Adrenal gland (tissue), 12 donors: Measurements from ENCODE around the gene NAT10. TPM values are rescaled to one million over a fixed set of nuclear protein-coding genes. Genes with fewer than 3 reads are reported as not detected.
"Not testable (repeated sequence)": the region's sequence is repeated elsewhere in the genome, so short reads cannot be mapped to it uniquely, and the experiment has no call there.

Source experiments
- DNase-seq, 7 donors: peaks; one replicate each; pipeline ENCODE4 v3.0.0-alpha.2; 2019 to 2020
- H3K27ac ChIP-seq, 5 donors: fragments of 200-600 bp; sonication (generic) in 4 of 5; 1 replicate in 3 of 5; 2 replicates in 2 of 5; pipeline versions ENCODE4 v1.5.1 to v1.8.0; 2016 to 2020; ENCODE audit warnings: mild to moderate bottlenecking in 1 of 5
- H3K27me3 ChIP-seq: fragments of 200-600 bp; 2 replicates; pipeline ENCODE4 v1.8.0; 2021
- H3K36me3 ChIP-seq, 2 donors: fragments of 200-600 bp; replicated peaks in 1 of 2; 1 replicate in 1 of 2; 2 replicates in 1 of 2; pipeline versions ENCODE4 v1.5.1 to v1.8.0; 2018 to 2022
- H3K4me1 ChIP-seq, 2 donors: fragments of 200-600 bp; replicated peaks in 1 of 2; 1 replicate in 1 of 2; 2 replicates in 1 of 2; pipeline versions ENCODE4 v1.5.1 to v1.8.0; 2018 to 2021
- H3K4me3 ChIP-seq, 4 donors: fragments of 200-600 bp; sonication (generic) in 3 of 4; one replicate each; pipeline ENCODE4 v1.5.1; 2016 to 2018
- H3K9me3 ChIP-seq, 3 donors: fragments of 200-600 bp; sonication (generic) in 1 of 3; replicated peaks in 1 of 3; 1 replicate in 2 of 3; 2 replicates in 1 of 3; pipeline versions ENCODE4 v1.5.1 to v1.8.0; 2016 to 2021
- CTCF ChIP-seq, 6 experiments: fragments of 450-650 bp in 4 of 6; fragments of 200-600 bp in 2 of 6; sonication (generic) in 1 of 6; IDR thresholded peaks; 1 replicate in 5 of 6; 2 replicates in 1 of 6; pipeline versions ENCODE4 v1.5.1 to v1.8.0; 2016 to 2021; ENCODE audit warnings: antibody characterized with exemption in 6 of 6, mild to moderate bottlenecking in 2 of 6, moderate library complexity in 1 of 6
- POLR2A ChIP-seq, 2 donors: fragments of 450-650 bp; IDR thresholded peaks; one replicate each; pipeline ENCODE4 v1.6.1; 2017; ENCODE audit warnings: antibody characterized with exemption in 2 of 2, mild to moderate bottlenecking in 2 of 2, moderate library complexity in 1 of 2
- WGBS, 4 donors: extraction: QIAGEN DNeasy Blood & Tissue Kit in 2 of 4; methylation state at CpG; one replicate each; pipeline versions ENCODE4 v1.1.5 to v1.1.7; 2013 to 2017; 5-methylcytosine and 5-hydroxymethylcytosine counted together
- intact Hi-C, 2 donors: fragments of 100-400 bp; cut with DNase I; formaldehyde crosslinking; loops; one replicate each; pipeline versions ENCODE4 v1.14.1 to v1.15.0; 2022 to 2023
- polyA plus RNA-seq, 3 donors: library from polyadenylated mRNA; stranded (reverse); fragments of 200-250 nt in 2 of 3; fragments of 350-450 nt in 1 of 3; fragmentation: Illumina TruSeq in 1 of 3; extraction: RNeasy Lipid Tissue Mini Kit (QIAGEN cat#74804) in 1 of 3; gene quantifications; one replicate each; pipeline ENCODE4 v1.2.3, GENCODE V29; 2013 to 2014
- total RNA-seq, 9 donors: library from RNA; depleted of rRNA in 4 of 9; stranded (reverse); fragments of >200 nt in 4 of 9; fragments of 120-200 nt in 1 of 9; fragmentation: NEBNext Ultra II Directional in 1 of 9; extraction: Animal tissue kit (Norgen Biotek cat#: 25700) in 1 of 9; gene quantifications; one replicate each; pipeline versions ENCODE4 v1.1.0 to v1.2.4, GENCODE V29; 2013 to 2023
- donor health status: healthy with polysubstance abuse.
- donor health status: Bipolar disorder and iron deficiency.
- donor health status: DM: yes; HTN: yes; CAD: no.
- donor health status: DM: no; HTN: no; CAD: no.
- donor health status: DM: no; HTN: no; CAD: no.
- donor health status: DM: yes; HTN: yes; CAD: no.

Gene NAT10
- total and polyA plus RNA-seq, 12 donors, result 16.8 to 65.2 (median 45.5) TPM

- 75 to 83% (median 79%) methylated on average over 6 of the region's 6 CpGs for WGBS, 4 donors
Measured at GRCh38 chr11:34180040-34180813, 74.8 kb downstream of the NAT10 start.

GRCh38 chr11:34180814-34181165, 75.4 kb downstream of the NAT10 start:
- H3K27me3 ChIP-seq, DNase-seq, H3K27ac ChIP-seq, intact Hi-C loops, H3K9me3 ChIP-seq, H3K4me1 ChIP-seq, H3K36me3 ChIP-seq, H3K4me3 ChIP-seq: not testable (repeated sequence)
- 81 to 89% (median 84%) methylated on average over 5 of the region's 5 CpGs for WGBS, 4 donors

More at GRCh38 chr11:34180040-34180813, 74.8 kb downstream of the NAT10 start:
- no peak for DNase-seq
- no peaks in the 10 kb centered on the region for H3K27me3 ChIP-seq
- no peaks in the 10 kb centered on the region for H3K36me3 ChIP-seq
- no peaks in the 10 kb centered on the region for H3K4me1 ChIP-seq
- intact Hi-C loops, result no loop called here
- TF ChIP-seq CTCF (IDR thresholded peaks at IDR 0.05) (no peak), POLR2A (IDR thresholded peaks at IDR 0.05) (no peak)
- H3K4me3 ChIP-seq, result no peak overlapping the region
- H3K27ac ChIP-seq, result no peak overlapping the region
- H3K9me3 ChIP-seq, result no peaks in the 10 kb centered on the region

- Histone ChIP-seq H3K27ac (no peak overlapping the region), H3K9me3 (no peaks in the 10 kb centered on the region), H3K27me3 (no peaks in the 10 kb centered on the region), H3K4me1 (no peaks in the 10 kb centered on the region), H3K4me3 (no peak overlapping the region), H3K36me3 (no peaks in the 10 kb centered on the region)
- TF ChIP-seq CTCF (IDR thresholded peaks at IDR 0.05) (no peak), POLR2A (IDR thresholded peaks at IDR 0.05) (no peak)
- intact Hi-C loops, result no loop called here
- no peak for DNase-seq
- WGBS, 4 donors, result 58 to 79% (median 66%) methylated on average over 1 to 5 of the region's 5 CpGs
Measured at GRCh38 chr11:34181251-34181650, 75.8 kb downstream of the NAT10 start.

- no peak overlapping the region for H3K4me3 ChIP-seq
- no peaks in the 10 kb centered on the region for H3K4me1 ChIP-seq
- TF ChIP-seq CTCF (IDR thresholded peaks at IDR 0.05), result no peak
- no peak for TF ChIP-seq POLR2A (IDR thresholded peaks at IDR 0.05)
- H3K27ac ChIP-seq, result no peak overlapping the region
- 83 to 100% (median 90%) methylated on average over 4 to 8 of the region's 8 CpGs for WGBS, 4 donors
- intact Hi-C loops, result no loop called here
- no peak for DNase-seq
- H3K36me3 ChIP-seq, result no peaks in the 10 kb centered on the region
- H3K9me3 ChIP-seq, result no peaks in the 10 kb centered on the region
- H3K27me3 ChIP-seq, result no peaks in the 10 kb centered on the region
Measured at GRCh38 chr11:34181856-34182405, 76.5 kb downstream of the NAT10 start.

- no peaks in the 10 kb centered on the region for H3K4me1 ChIP-seq
- DNase-seq, result no peak
- intact Hi-C loops, result no loop called here
- H3K36me3 ChIP-seq, result no peaks in the 10 kb centered on the region
- H3K27ac ChIP-seq, result no peak overlapping the region
- no peak overlapping the region for H3K4me3 ChIP-seq
- no peaks in the 10 kb centered on the region for H3K9me3 ChIP-seq
- no peaks in the 10 kb centered on the region for H3K27me3 ChIP-seq
- WGBS, 4 donors, result 82 to 98% (median 93%) methylated on average over 2 of the region's 2 CpGs
- TF ChIP-seq CTCF (IDR thresholded peaks at IDR 0.05), result no peak
- no peak for TF ChIP-seq POLR2A (IDR thresholded peaks at IDR 0.05)
Measured at GRCh38 chr11:34182425-34182824, 77.0 kb downstream of the NAT10 start.
